Hematopoietic multipotent progenitor cell treated with erythropoietin and hydrocortisone succinate and interleukin-3 and kit ligand, for 6 days (in vitro differentiated cells): ENCODE measurements around the gene RHBDD1.

Experiments
- DNase-seq: peaks from one replicate; pipeline ENCODE4 v3.0.0-alpha.2; 2015

RHBDD1 gene

GRCh38 chr2:226835796-226836547 lies at the start of gene RHBDD1:
TSS of gene RHBDD1 (plus strand) at chr2:226836054. CDS start at chr2:226864694, 28,640 bp downstream.
- peak; percentile 97 for DNase-seq

GRCh38 chr2:226788064-226788463 lies 47.8 kb upstream of the RHBDD1 start:
- DNase-seq = no peak

- no peak for DNase-seq
Measured at GRCh38 chr2:226788881-226789490, 46.9 kb upstream of the RHBDD1 start.

GRCh38 chr2:226790011-226790410 lies 45.8 kb upstream of the RHBDD1 start:
- no peak for DNase-seq

GRCh38 chr2:226790431-226790830 lies 45.4 kb upstream of the RHBDD1 start:
- DNase-seq = no peak

- peak; percentile 65 for DNase-seq
Measured at GRCh38 chr2:226791056-226791486, 44.8 kb upstream of the RHBDD1 start.

GRCh38 chr2:226791487-226792081 lies 44.3 kb upstream of the RHBDD1 start:
- DNase-seq = peak; percentile 91

GRCh38 chr2:226792155-226792881 lies 43.5 kb upstream of the RHBDD1 start:
- no peak for DNase-seq

- no peak for DNase-seq
Measured at GRCh38 chr2:226793646-226794045, 42.2 kb upstream of the RHBDD1 start.

GRCh38 chr2:226794196-226794661 lies 41.6 kb upstream of the RHBDD1 start:
- no peak for DNase-seq

- DNase-seq = no peak
Measured at GRCh38 chr2:226794751-226795171, 41.1 kb upstream of the RHBDD1 start.

GRCh38 chr2:226795281-226796011 lies 40.4 kb upstream of the RHBDD1 start:
- no peak for DNase-seq

GRCh38 chr2:226796012-226796839 lies 39.6 kb upstream of the RHBDD1 start:
- DNase-seq = no peak

GRCh38 chr2:226796840-226797288 lies 39.0 kb upstream of the RHBDD1 start:
- DNase-seq = peak; percentile 22

- DNase-seq = no peak
Measured at GRCh38 chr2:226797289-226797988, 38.4 kb upstream of the RHBDD1 start.

- no peak for DNase-seq
Measured at GRCh38 chr2:226797989-226798421, 37.8 kb upstream of the RHBDD1 start.

GRCh38 chr2:226798422-226799210 lies 37.2 kb upstream of the RHBDD1 start:
- peak; percentile 56 for DNase-seq

- peak; percentile 58 for DNase-seq
Measured at GRCh38 chr2:226799211-226799975, 36.5 kb upstream of the RHBDD1 start, which contains the start of gene IRS1. TSS of gene IRS1 (minus strand) at chr2:226799820. CDS start at chr2:226798738, 1,082 bp downstream.
